ENCODE results near the gene ALPG. TPM values are rescaled to one million over a fixed set of nuclear protein-coding genes. Genes with fewer than 3 reads are reported as not detected.

ALPG gene
- total RNA-seq, 1 experiment from 2014 or later: not detected

DNA sequence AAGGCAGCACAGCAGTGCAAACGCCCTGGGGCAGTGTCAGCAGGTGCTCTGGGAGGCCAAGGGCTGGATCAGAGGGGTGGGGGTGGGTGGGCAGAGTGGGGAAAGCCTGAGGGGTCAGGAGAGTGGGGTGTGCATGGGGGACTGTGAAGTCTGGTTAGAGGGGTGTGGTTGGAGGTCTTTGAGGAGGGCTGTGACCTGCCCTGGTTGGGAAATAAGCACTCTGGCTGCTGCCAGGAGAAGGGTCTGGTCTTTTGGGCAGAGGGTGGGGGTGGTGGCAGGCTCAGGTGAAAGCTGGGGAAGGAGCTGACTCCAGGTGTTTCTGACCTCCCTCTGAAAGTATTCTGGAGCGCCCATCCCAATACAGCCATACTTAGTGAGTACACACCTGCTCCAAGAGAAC, 53.5 kb downstream of the ALPG start:
- CTCF ChIA-PET: no interaction called here

More for the DNA sequence above, 53.5 kb downstream of the ALPG start:
- no peak overlapping the region for H3K4me3 ChIP-seq (ENCODE audit: low read depth, low read length, poor library complexity, severe bottlenecking)
- H3K9me3 ChIP-seq (ENCODE audit: low read depth, low read length, poor library complexity, severe bottlenecking): no peaks in the 10 kb centered on the region
- intact Hi-C loops (cut with micrococcal nuclease; ENCODE audit: unreplicated experiment): no loop called here
- H3K36me3 ChIP-seq (ENCODE audit: insufficient read depth, low read length, poor library complexity, severe bottlenecking): no peaks in the 10 kb centered on the region
- no TSS peak for BruUV-seq (replicated peaks)
- no peak for DNase-seq (ENCODE audit: low spot score)
- H3K27ac ChIP-seq (ENCODE audit: low read depth, low read length, poor library complexity, severe bottlenecking): no peak overlapping the region
- no peak for TF ChIP-seq EZH2 (IDR thresholded peaks at IDR 0.05; ENCODE audit: borderline replicate concordance, low read depth, low read length, poor library complexity, severe bottlenecking)
- TF ChIP-seq, protein P1, sequence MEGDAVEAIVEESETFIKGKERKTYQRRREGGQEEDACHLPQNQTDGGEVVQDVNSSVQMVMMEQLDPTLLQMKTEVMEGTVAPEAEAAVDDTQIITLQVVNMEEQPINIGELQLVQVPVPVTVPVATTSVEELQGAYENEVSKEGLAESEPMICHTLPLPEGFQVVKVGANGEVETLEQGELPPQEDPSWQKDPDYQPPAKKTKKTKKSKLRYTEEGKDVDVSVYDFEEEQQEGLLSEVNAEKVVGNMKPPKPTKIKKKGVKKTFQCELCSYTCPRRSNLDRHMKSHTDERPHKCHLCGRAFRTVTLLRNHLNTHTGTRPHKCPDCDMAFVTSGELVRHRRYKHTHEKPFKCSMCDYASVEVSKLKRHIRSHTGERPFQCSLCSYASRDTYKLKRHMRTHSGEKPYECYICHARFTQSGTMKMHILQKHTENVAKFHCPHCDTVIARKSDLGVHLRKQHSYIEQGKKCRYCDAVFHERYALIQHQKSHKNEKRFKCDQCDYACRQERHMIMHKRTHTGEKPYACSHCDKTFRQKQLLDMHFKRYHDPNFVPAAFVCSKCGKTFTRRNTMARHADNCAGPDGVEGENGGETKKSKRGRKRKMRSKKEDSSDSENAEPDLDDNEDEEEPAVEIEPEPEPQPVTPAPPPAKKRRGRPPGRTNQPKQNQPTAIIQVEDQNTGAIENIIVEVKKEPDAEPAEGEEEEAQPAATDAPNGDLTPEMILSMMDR (conservative IDR thresholded peaks at IDR 0.05; ENCODE audit: low read depth, low read length): no peak
- H3K4me1 ChIP-seq (ENCODE audit: insufficient read depth, low read length, poor library complexity, severe bottlenecking): no peaks in the 10 kb centered on the region
- POLR2A ChIA-PET (ENCODE audit: low non-redundant PET): no interaction called here
- H3K27me3 ChIP-seq (replicated peaks; ENCODE audit: insufficient read depth, low read depth, low read length, poor library complexity): peaks cover 44% of the 10 kb centered on the region

Other genes with a start within 250 kb of the ALPG start
- not detected in 2 replicates for gene ALPP, start 28.1 kb upstream of the ALPG start, total RNA-seq (2021)
- not detected in 2 replicates for gene ALPI, start 49.3 kb downstream of the ALPG start, total RNA-seq (2021)
- gene ECEL1, start 81.0 kb downstream of the ALPG start, total RNA-seq (2021): 0.19 and 0.52 TPM in 2 replicates
- not detected in 2 replicates for gene PRSS56, start 113.5 kb downstream of the ALPG start, total RNA-seq (2021)
- not detected in 2 replicates for gene CHRND, start 119.3 kb downstream of the ALPG start, total RNA-seq (2021)
- gene CHRNG, start 132.8 kb downstream of the ALPG start, total RNA-seq (2021): not detected in 2 replicates
- 9.0 and 9.8 TPM in 2 replicates for gene TIGD1, start 143.7 kb downstream of the ALPG start, total RNA-seq (2021)
- 60.8 and 62.1 TPM in 2 replicates for gene EIF4E2, start 143.8 kb downstream of the ALPG start, total RNA-seq (2021)
- 0.58 and 1.4 TPM in 2 replicates for gene EFHD1, start 226.8 kb downstream of the ALPG start, total RNA-seq (2021)